H1 (cell line): ENCODE measurements around the gene CUBN.

ENCODE experiments used
- BCL11A ChIP-seq, 2 experiments: IDR thresholded peaks; one replicate each; pipeline ENCODE4 v1.6.1; 2011; ENCODE audit warnings: low read depth in 2 of 2, low read length in 2 of 2, mild to moderate bottlenecking in 2 of 2
- EZH2 ChIP-seq: fragments of 200-600 bp; sonication (generic); IDR thresholded peaks from 2 replicates; pipeline ENCODE4 v1.7.1; 2012; ENCODE audit warnings: low read depth, mild to moderate bottlenecking, moderate library complexity, low read length, inconsistent platforms; ENCODE audit not compliant: severe bottlenecking
- FOSL1 ChIP-seq: IDR thresholded peaks from 2 replicates; pipeline ENCODE4 v1.6.1; 2011; ENCODE audit warnings: mild to moderate bottlenecking, low read depth, low read length, moderate library complexity; ENCODE audit not compliant: insufficient read depth
- HDAC6 ChIP-seq: IDR thresholded peaks from one replicate; pipeline ENCODE4 v1.7.1; 2012; ENCODE audit warnings: low read depth, mild to moderate bottlenecking, inconsistent platforms, low read length, moderate library complexity
- PHF8 ChIP-seq: fragments of 200-600 bp; sonication (generic); conservative IDR thresholded peaks from 2 replicates; pipeline ENCODE4 v1.7.1; 2012; ENCODE audit warnings: low read depth, mild to moderate bottlenecking, inconsistent platforms, low read length, moderate library complexity
- POLR2A ChIP-seq, 2 experiments: IDR thresholded peaks; 1 replicate in 1 of 2; 2 replicates in 1 of 2; pipeline ENCODE4 v1.6.1; 2011; ENCODE audit warnings: low read depth in 2 of 2, low read length in 2 of 2, mild to moderate bottlenecking in 2 of 2; ENCODE audit errors: control extremely low read depth in 1 of 2
- POLR2AphosphoS5 ChIP-seq: IDR thresholded peaks from 2 replicates; pipeline ENCODE4 v1.6.1; 2011; ENCODE audit warnings: low read depth, low read length
- SP1 ChIP-seq: IDR thresholded peaks from 2 replicates; pipeline ENCODE4 v1.6.1; 2011; ENCODE audit warnings: low read depth, low read length
- TAF1 ChIP-seq: IDR thresholded peaks from 2 replicates; pipeline ENCODE4 v1.6.1; 2011; ENCODE audit warnings: mild to moderate bottlenecking, low read depth, low read length
- USF2 ChIP-seq: IDR thresholded peaks from 2 replicates; pipeline ENCODE4 v1.6.1; 2011; ENCODE audit warnings: low read length, improper control_type of control experiment
- YY1 ChIP-seq: IDR thresholded peaks from 2 replicates; pipeline ENCODE4 v1.6.1; 2011; ENCODE audit warnings: low read depth, mild to moderate bottlenecking, low read length
- TF ChIP-seq, protein P1 (sequence below), 3 experiments: IDR thresholded peaks; 1 replicate in 2 of 3; 2 replicates in 1 of 3; pipeline versions ENCODE4 v1.5.1 to v1.6.1; 2011; ENCODE audit warnings: low read length in 3 of 3, mild to moderate bottlenecking in 3 of 3, inconsistent platforms in 2 of 3, low read depth in 1 of 3, moderate library complexity in 1 of 3; ENCODE audit not compliant: insufficient read depth in 1 of 3; ENCODE audit errors: control extremely low read depth in 1 of 3

GRCh38 chr10:17134282-17134681, 4.7 kb upstream of the CUBN start:
- TF ChIP-seq BCL11A (IDR thresholded peaks at IDR 0.05; ENCODE audit: low read depth in 2 of 2, low read length in 2 of 2) = no peak
- TF ChIP-seq PHF8 = no peak
- TF ChIP-seq, protein P1, sequence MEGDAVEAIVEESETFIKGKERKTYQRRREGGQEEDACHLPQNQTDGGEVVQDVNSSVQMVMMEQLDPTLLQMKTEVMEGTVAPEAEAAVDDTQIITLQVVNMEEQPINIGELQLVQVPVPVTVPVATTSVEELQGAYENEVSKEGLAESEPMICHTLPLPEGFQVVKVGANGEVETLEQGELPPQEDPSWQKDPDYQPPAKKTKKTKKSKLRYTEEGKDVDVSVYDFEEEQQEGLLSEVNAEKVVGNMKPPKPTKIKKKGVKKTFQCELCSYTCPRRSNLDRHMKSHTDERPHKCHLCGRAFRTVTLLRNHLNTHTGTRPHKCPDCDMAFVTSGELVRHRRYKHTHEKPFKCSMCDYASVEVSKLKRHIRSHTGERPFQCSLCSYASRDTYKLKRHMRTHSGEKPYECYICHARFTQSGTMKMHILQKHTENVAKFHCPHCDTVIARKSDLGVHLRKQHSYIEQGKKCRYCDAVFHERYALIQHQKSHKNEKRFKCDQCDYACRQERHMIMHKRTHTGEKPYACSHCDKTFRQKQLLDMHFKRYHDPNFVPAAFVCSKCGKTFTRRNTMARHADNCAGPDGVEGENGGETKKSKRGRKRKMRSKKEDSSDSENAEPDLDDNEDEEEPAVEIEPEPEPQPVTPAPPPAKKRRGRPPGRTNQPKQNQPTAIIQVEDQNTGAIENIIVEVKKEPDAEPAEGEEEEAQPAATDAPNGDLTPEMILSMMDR (IDR thresholded peaks at IDR 0.05; ENCODE audit: control extremely low read depth in 1 of 3, insufficient read depth in 1 of 3, low read depth in 1 of 3, low read length in 3 of 3) = no peak
- TF ChIP-seq POLR2A (IDR thresholded peaks at IDR 0.05; ENCODE audit: control extremely low read depth in 1 of 2, low read depth in 2 of 2, low read length in 2 of 2) = no peak
- TF ChIP-seq TAF1 = no peak
- no peak for TF ChIP-seq FOSL1
- TF ChIP-seq POLR2AphosphoS5 = no peak
- TF ChIP-seq EZH2 = no peak
- TF ChIP-seq YY1 = no peak
- TF ChIP-seq HDAC6 = no peak
- TF ChIP-seq USF2 = no peak
- TF ChIP-seq SP1 = no peak
